GM12892 (cell line): ENCODE measurements around the gene SLC13A4.

ENCODE experiments used
- POLR2A ChIP-seq: IDR thresholded peaks from 2 replicates; pipeline ENCODE4 v1.6.1; 2011; ENCODE audit warnings: low read depth, low read length, control low read depth
- TAF1 ChIP-seq: IDR thresholded peaks from 2 replicates; pipeline ENCODE4 v1.6.1; 2011; ENCODE audit warnings: low read depth, mild to moderate bottlenecking, control low read depth, low read length, borderline replicate concordance

DNA sequence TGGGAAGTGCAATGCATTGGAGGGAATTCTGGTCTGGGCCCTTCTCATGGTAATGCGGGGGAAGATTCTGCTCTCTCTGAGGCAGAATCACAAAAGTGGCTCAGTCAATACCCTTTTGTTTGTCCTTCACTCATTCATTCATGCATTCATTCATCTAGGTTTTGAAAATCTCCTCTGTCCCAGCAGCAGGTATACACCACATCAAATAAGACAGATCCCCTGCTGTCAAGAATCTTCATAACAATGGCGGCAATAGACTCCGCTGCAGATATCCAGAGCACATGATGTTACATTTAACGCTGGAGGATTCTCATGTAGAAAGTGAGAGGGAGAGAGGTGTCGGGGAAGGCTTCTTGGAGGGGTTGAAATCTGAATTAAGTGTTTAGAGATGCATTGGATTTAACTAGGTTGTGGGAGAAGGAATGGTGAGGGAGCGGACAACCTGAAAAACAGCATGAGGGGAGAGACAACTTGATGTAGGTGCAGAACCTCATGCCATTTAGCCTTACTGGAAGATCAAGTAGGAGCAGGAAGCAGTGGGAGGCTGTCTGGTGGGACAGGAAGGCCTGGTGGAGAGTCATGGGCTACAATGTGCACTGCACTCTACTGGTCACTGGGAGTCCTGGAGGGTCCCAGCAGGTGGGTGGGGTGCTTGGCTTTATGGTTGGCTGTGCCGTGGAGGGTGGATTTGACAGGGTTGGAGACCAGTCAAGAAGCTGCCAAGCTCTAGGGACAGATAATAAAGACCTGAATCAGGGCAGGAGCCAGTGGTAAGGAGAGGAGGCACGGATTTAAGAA, 25.8 kb upstream of the SLC13A4 start:
- TF ChIP-seq POLR2A (no peak), TAF1 (no peak)
